ENCODE results near the gene ETS1. TPM values are rescaled to one million over a fixed set of nuclear protein-coding genes. Genes with fewer than 3 reads are reported as not detected.

ETS1 gene
- total RNA-seq, 4 donors from 2014 or later: 21.9 to 78.4 (median 31.3) TPM

GRCh38 chr11:128513915-128514681 lies 73.3 kb downstream of the ETS1 start:
- Histone ChIP-seq H3K4me1 (peaks cover 0 to 44% (median 13%) of the 10 kb centered on the region in 4 donors), H3K9me3 (no peaks in the 10 kb centered on the region), H3K27me3 (no peaks in the 10 kb centered on the region), H3K36me3 (peaks cover 0 to 4% (median 0%) of the 10 kb centered on the region in 3 donors), H3K27ac (peak overlapping the region in 3 of 4 donors; percentile 23 to 98 (median 68)), H3K4me3 (peak overlapping the region in 2 of 4 donors; percentile 10 to 12)
- TF ChIP-seq CTCF (IDR thresholded peaks at IDR 0.05) (no peak), POLR2A (IDR thresholded peaks at IDR 0.05) (no peak)
- no peak for DNase-seq

- no peak for DNase-seq
- TF ChIP-seq CTCF (IDR thresholded peaks at IDR 0.05) (no peak), POLR2A (IDR thresholded peaks at IDR 0.05) (no peak)
- H3K27ac ChIP-seq: peak overlapping the region; percentile 5 to 98 (median 44)
- H3K4me3 ChIP-seq: peak overlapping the region in 3 of 4 donors; percentile 18 to 24 (median 22)
- H3K9me3 ChIP-seq: no peaks in the 10 kb centered on the region
- H3K4me1 ChIP-seq: peaks cover 2 to 56% (median 22%) of the 10 kb centered on the region in 4 donors
- no peaks in the 10 kb centered on the region for H3K27me3 ChIP-seq
- H3K36me3 ChIP-seq: peaks cover 0 to 4% (median 0%) of the 10 kb centered on the region in 3 donors
Observed at GRCh38 chr11:128512474-128512996, 74.8 kb downstream of the ETS1 start.

- H3K9me3 ChIP-seq: no peaks in the 10 kb centered on the region
- no peak overlapping the region for H3K4me3 ChIP-seq
- DNase-seq: no peak
- TF ChIP-seq POLR2A (IDR thresholded peaks at IDR 0.05) (no peak), CTCF (IDR thresholded peaks at IDR 0.05) (no peak)
- H3K27me3 ChIP-seq: no peaks in the 10 kb centered on the region
- peaks cover 0 to 4% (median 0%) of the 10 kb centered on the region in 3 donors for H3K36me3 ChIP-seq
- H3K4me1 ChIP-seq: peaks cover 7 to 55% (median 20%) of the 10 kb centered on the region in 4 donors
- peak overlapping the region in 2 of 4 donors; percentile 47 to 98 for H3K27ac ChIP-seq
Observed at GRCh38 chr11:128511712-128512111, 75.6 kb downstream of the ETS1 start.

- H3K27ac ChIP-seq: peak overlapping the region in 3 of 4 donors; percentile 28 to 98 (median 70)
- no peak overlapping the region for H3K4me3 ChIP-seq
- no peaks in the 10 kb centered on the region for H3K27me3 ChIP-seq
- no peaks in the 10 kb centered on the region for H3K9me3 ChIP-seq
- H3K4me1 ChIP-seq: peaks cover 7 to 62% (median 25%) of the 10 kb centered on the region in 4 donors
- no peak for DNase-seq
- TF ChIP-seq POLR2A (IDR thresholded peaks at IDR 0.05) (no peak), CTCF (IDR thresholded peaks at IDR 0.05) (no peak)
- peaks cover 0 to 4% (median 0%) of the 10 kb centered on the region in 3 donors for H3K36me3 ChIP-seq
Observed at GRCh38 chr11:128509621-128510389, 77.6 kb downstream of the ETS1 start.

GRCh38 chr11:128508770-128509510 lies 78.4 kb downstream of the ETS1 start:
- H3K27me3 ChIP-seq: no peaks in the 10 kb centered on the region
- no peak for TF ChIP-seq POLR2A (IDR thresholded peaks at IDR 0.05)
- no peak for TF ChIP-seq CTCF (IDR thresholded peaks at IDR 0.05)
- H3K36me3 ChIP-seq: peaks cover 0 to 4% (median 0%) of the 10 kb centered on the region in 3 donors
- H3K27ac ChIP-seq: peak overlapping the region; percentile 69 to 98 (median 84)
- DNase-seq: no peak
- no peaks in the 10 kb centered on the region for H3K9me3 ChIP-seq
- H3K4me1 ChIP-seq: peaks cover 7 to 60% (median 27%) of the 10 kb centered on the region in 4 donors
- H3K4me3 ChIP-seq: peak overlapping the region in 1 of 4 donors; percentile 5

Measured in Peyer's patch (tissue), 4 donors.